ENCODE results near the gene FBLN1. TPM values are rescaled to one million over a fixed set of nuclear protein-coding genes. Genes with fewer than 3 reads are reported as not detected.

FBLN1 gene
- total RNA-seq, 1 experiment from 2014 or later = 183 TPM

DNA sequence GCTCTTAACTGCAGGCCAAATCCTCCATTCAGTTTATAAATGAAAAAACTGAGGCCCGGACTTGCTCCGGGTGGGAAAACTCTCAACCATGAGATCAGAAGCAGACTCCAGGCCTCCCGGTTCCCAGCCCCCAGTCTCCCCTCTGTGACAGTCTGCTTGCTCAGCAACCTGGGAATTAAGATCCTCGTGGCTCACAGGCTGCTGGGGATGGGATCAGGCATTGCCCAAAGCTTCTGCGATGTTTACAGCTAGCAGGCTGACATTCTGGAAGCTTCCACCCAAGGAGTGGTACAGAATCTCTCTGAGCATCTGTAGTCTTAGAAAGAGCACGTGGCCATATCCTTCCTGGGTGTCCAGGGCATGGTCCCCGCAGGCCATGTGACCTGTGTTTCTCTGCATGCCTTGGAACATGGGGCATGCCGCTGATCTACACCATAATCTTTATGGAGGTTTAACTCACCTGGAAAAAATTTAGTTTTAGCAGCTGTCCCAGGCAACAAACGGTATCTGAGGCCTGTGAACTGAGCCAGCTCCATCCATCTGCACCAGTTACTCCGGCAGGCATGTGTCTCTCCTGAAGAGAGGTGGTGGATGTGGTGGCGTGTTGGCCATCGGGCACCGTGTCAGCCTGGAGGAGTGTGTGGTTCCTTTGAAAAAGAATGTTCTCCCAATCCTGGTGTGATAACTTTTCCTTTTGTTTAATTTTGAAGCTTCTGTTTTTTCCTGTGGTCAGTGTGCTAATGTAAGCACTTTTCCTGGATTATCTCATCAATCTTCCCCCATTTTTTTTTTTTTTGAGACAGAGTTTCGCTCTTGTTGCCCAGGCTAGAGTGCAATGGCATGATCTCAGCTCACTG, 7.9 kb downstream of the FBLN1 start:
- H3K27me3 Mint-ChIP-seq (ENCODE audit: low read depth) = no peaks in the 10 kb centered on the region
- TF ChIP-seq CDX4 (CRISPR knock-in tag; IDR thresholded peaks at IDR 0.05; ENCODE audit: borderline replicate concordance) (no peak), NFATC4 (CRISPR knock-in tag; IDR thresholded peaks at IDR 0.05) (no peak), MYBL2 (CRISPR knock-in tag; IDR thresholded peaks at IDR 0.05) (no peak), USF2 (CRISPR knock-in tag; IDR thresholded peaks at IDR 0.05) (no peak), SP1 (CRISPR knock-in tag; conservative IDR thresholded peaks at IDR 0.05) (no peak), SOX15 (CRISPR knock-in tag; IDR thresholded peaks at IDR 0.05) (no peak), NR2C2 (CRISPR knock-in tag; IDR thresholded peaks at IDR 0.05) (no peak), MLX (CRISPR knock-in tag; IDR thresholded peaks at IDR 0.05) (no peak), HMGA2 (CRISPR knock-in tag; IDR thresholded peaks at IDR 0.05) (no peak), CBFB (CRISPR knock-in tag; IDR thresholded peaks at IDR 0.05; ENCODE audit: low read depth) (no peak)
- TF ChIP-seq, protein P1, sequence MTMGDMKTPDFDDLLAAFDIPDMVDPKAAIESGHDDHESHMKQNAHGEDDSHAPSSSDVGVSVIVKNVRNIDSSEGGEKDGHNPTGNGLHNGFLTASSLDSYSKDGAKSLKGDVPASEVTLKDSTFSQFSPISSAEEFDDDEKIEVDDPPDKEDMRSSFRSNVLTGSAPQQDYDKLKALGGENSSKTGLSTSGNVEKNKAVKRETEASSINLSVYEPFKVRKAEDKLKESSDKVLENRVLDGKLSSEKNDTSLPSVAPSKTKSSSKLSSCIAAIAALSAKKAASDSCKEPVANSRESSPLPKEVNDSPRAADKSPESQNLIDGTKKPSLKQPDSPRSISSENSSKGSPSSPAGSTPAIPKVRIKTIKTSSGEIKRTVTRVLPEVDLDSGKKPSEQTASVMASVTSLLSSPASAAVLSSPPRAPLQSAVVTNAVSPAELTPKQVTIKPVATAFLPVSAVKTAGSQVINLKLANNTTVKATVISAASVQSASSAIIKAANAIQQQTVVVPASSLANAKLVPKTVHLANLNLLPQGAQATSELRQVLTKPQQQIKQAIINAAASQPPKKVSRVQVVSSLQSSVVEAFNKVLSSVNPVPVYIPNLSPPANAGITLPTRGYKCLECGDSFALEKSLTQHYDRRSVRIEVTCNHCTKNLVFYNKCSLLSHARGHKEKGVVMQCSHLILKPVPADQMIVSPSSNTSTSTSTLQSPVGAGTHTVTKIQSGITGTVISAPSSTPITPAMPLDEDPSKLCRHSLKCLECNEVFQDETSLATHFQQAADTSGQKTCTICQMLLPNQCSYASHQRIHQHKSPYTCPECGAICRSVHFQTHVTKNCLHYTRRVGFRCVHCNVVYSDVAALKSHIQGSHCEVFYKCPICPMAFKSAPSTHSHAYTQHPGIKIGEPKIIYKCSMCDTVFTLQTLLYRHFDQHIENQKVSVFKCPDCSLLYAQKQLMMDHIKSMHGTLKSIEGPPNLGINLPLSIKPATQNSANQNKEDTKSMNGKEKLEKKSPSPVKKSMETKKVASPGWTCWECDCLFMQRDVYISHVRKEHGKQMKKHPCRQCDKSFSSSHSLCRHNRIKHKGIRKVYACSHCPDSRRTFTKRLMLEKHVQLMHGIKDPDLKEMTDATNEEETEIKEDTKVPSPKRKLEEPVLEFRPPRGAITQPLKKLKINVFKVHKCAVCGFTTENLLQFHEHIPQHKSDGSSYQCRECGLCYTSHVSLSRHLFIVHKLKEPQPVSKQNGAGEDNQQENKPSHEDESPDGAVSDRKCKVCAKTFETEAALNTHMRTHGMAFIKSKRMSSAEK (CRISPR knock-in tag; IDR thresholded peaks at IDR 0.05; ENCODE audit: borderline replicate concordance) = no peak
- TF ChIP-seq, protein P2, sequence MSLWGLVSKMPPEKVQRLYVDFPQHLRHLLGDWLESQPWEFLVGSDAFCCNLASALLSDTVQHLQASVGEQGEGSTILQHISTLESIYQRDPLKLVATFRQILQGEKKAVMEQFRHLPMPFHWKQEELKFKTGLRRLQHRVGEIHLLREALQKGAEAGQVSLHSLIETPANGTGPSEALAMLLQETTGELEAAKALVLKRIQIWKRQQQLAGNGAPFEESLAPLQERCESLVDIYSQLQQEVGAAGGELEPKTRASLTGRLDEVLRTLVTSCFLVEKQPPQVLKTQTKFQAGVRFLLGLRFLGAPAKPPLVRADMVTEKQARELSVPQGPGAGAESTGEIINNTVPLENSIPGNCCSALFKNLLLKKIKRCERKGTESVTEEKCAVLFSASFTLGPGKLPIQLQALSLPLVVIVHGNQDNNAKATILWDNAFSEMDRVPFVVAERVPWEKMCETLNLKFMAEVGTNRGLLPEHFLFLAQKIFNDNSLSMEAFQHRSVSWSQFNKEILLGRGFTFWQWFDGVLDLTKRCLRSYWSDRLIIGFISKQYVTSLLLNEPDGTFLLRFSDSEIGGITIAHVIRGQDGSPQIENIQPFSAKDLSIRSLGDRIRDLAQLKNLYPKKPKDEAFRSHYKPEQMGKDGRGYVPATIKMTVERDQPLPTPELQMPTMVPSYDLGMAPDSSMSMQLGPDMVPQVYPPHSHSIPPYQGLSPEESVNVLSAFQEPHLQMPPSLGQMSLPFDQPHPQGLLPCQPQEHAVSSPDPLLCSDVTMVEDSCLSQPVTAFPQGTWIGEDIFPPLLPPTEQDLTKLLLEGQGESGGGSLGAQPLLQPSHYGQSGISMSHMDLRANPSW (CRISPR knock-in tag; conservative IDR thresholded peaks at IDR 0.05; ENCODE audit: low read depth) = no peak
- TF ChIP-seq, protein P3, sequence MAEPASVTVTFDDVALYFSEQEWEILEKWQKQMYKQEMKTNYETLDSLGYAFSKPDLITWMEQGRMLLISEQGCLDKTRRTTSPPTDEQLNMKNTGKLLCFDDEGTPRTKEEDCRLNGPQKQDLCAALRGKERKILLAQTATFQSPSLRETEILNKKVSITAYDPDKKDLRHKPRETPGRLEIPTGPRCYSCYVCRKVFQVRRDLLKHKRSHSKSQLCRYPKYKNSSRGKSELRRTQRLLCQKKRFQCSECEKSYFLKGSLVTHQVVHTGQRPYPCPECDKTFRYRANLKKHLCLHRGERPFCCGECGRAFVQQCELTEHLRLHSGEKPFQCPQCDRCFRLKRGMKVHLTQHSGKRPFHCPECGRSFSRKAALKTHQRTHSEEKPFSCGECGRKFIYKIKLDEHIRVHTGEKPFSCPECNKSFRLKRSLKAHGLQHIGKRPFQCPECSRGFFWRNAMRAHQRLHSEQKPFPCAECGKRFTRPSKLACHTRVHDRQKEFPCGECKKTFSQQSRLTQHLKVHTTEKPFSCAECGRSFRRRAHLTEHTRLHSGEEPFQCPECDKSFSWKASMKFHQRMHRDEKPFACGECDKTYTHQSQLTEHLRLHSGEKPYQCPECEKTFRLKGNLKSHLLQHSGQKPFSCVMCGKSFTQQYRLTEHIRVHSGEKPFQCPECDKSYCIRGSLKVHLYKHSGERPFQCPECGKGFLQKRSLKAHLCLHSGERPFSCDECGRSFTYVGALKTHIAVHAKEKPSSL (CRISPR knock-in tag; conservative IDR thresholded peaks at IDR 0.05) = no peak
- TF ChIP-seq, protein P4, sequence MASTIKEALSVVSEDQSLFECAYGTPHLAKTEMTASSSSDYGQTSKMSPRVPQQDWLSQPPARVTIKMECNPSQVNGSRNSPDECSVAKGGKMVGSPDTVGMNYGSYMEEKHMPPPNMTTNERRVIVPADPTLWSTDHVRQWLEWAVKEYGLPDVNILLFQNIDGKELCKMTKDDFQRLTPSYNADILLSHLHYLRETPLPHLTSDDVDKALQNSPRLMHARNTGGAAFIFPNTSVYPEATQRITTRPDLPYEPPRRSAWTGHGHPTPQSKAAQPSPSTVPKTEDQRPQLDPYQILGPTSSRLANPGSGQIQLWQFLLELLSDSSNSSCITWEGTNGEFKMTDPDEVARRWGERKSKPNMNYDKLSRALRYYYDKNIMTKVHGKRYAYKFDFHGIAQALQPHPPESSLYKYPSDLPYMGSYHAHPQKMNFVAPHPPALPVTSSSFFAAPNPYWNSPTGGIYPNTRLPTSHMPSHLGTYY (CRISPR knock-in tag; IDR thresholded peaks at IDR 0.05) = no peak
- ATAC-seq = no peak
- no peak for DNase-seq (ENCODE audit: low spot score)
- ChIA-PET POLR2A (no interaction called here), CTCF (interaction anchor here (0.6 to 1.1 kb wide), 4 partner anchors 68 to 113 kb away, joined by 3 to 4 read pairs (median 3); no protein-coding TSS in a partner anchor)
- H3K9me3 Mint-ChIP-seq = no peaks in the 10 kb centered on the region
- H3K27ac Mint-ChIP-seq = no peak overlapping the region; the same call in 1 of the 2 replicates
- H3K4me1 Mint-ChIP-seq = peaks cover 76% of the 10 kb centered on the region
- H3K4me3 Mint-ChIP-seq = no peak overlapping the region
- no peaks in the 10 kb centered on the region; the same call in 1 of the 2 replicates for H3K36me3 Mint-ChIP-seq
